ENCODE measurements around the gene OTUB2.

DNA sequence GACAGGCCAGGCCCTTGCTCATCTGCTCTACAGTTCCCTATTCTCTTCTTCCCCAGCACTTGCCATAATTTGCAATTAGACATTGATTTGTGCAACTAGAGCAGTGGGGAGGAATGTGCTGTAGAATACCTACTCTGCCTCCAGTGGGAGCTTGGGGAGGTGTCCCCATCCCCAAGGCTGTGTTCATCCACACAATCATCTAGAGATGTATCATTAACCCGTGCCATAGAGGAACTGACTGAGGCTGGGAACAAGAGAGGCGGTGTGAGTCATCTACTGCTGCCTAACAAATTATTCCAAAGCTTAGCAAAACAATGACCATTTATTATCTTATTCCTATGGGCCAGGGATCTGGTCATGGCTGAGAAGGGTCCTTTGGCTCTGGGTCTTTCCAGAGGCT lies 5.1 kb upstream of the OTUB2 start:
- TF ChIP-seq CTCF (IDR thresholded peaks at IDR 0.05), result no peak
- TF ChIP-seq, protein P1, sequence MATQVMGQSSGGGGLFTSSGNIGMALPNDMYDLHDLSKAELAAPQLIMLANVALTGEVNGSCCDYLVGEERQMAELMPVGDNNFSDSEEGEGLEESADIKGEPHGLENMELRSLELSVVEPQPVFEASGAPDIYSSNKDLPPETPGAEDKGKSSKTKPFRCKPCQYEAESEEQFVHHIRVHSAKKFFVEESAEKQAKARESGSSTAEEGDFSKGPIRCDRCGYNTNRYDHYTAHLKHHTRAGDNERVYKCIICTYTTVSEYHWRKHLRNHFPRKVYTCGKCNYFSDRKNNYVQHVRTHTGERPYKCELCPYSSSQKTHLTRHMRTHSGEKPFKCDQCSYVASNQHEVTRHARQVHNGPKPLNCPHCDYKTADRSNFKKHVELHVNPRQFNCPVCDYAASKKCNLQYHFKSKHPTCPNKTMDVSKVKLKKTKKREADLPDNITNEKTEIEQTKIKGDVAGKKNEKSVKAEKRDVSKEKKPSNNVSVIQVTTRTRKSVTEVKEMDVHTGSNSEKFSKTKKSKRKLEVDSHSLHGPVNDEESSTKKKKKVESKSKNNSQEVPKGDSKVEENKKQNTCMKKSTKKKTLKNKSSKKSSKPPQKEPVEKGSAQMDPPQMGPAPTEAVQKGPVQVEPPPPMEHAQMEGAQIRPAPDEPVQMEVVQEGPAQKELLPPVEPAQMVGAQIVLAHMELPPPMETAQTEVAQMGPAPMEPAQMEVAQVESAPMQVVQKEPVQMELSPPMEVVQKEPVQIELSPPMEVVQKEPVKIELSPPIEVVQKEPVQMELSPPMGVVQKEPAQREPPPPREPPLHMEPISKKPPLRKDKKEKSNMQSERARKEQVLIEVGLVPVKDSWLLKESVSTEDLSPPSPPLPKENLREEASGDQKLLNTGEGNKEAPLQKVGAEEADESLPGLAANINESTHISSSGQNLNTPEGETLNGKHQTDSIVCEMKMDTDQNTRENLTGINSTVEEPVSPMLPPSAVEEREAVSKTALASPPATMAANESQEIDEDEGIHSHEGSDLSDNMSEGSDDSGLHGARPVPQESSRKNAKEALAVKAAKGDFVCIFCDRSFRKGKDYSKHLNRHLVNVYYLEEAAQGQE (IDR thresholded peaks at IDR 0.05; ENCODE audit: insufficient read depth in 1 of 2, low read depth in 2 of 2, low read length in 1 of 2), result no peak
- no peak for TF ChIP-seq SIN3A (IDR thresholded peaks at IDR 0.05; ENCODE audit: borderline replicate concordance, insufficient read depth, low read depth, low read length)
